HG03521 (cell line): Measurements from ENCODE around the gene ULK3.
A peak's percentile ranks its signal among the peaks of the same experiment; 100 is the strongest.

ENCODE experiments used
- ATAC-seq: cut with Tn5 transposase; IDR thresholded peaks from one replicate; pipeline ENCODE4 v1.9.1; 2021; ENCODE audit warnings: mild to moderate bottlenecking, moderate library complexity; ENCODE audit not compliant: unreplicated experiment

Gene ULK3

GRCh38 chr15:74824976-74825375 lies 18.0 kb downstream of the ULK3 start:
- ATAC-seq = no peak

GRCh38 chr15:74823324-74823723 lies 19.6 kb downstream of the ULK3 start:
- ATAC-seq = no peak

- no peak for ATAC-seq
Observed at GRCh38 chr15:74822233-74822632, 20.7 kb downstream of the ULK3 start.

- ATAC-seq = no peak
Observed at GRCh38 chr15:74821790-74822158, 21.2 kb downstream of the ULK3 start.

GRCh38 chr15:74821091-74821789 lies 21.7 kb downstream of the ULK3 start:
- peak; percentile 68 for ATAC-seq

- no peak for ATAC-seq
Observed at GRCh38 chr15:74820056-74820455, 22.9 kb downstream of the ULK3 start.

- ATAC-seq = no peak
Observed at GRCh38 chr15:74817370-74817737, 25.6 kb downstream of the ULK3 start.

GRCh38 chr15:74816624-74817369 lies 26.2 kb downstream of the ULK3 start:
- no peak for ATAC-seq

GRCh38 chr15:74815961-74816360 lies 27.0 kb downstream of the ULK3 start:
- ATAC-seq = no peak

- no peak for ATAC-seq
Observed at GRCh38 chr15:74815121-74815934, 27.6 kb downstream of the ULK3 start.

- no peak for ATAC-seq
Observed at GRCh38 chr15:74812533-74812932, 30.4 kb downstream of the ULK3 start, which contains the start of gene LMAN1L. Gene LMAN1L (plus strand): TSS chr15:74812835. CDS start chr15:74812855, 20 bp downstream.

- ATAC-seq = no peak
Observed at GRCh38 chr15:74809956-74810355, 33.0 kb downstream of the ULK3 start.

- ATAC-seq = no peak
Observed at GRCh38 chr15:74809242-74809641, 33.7 kb downstream of the ULK3 start.

- no peak for ATAC-seq
Observed at GRCh38 chr15:74808840-74809229, 34.1 kb downstream of the ULK3 start.

- no peak for ATAC-seq
Observed at GRCh38 chr15:74808078-74808839, 34.7 kb downstream of the ULK3 start.

GRCh38 chr15:74807282-74807681 lies 35.7 kb downstream of the ULK3 start:
- ATAC-seq = no peak

- no peak for ATAC-seq
Observed at GRCh38 chr15:74804935-74805334, 38.0 kb downstream of the ULK3 start.

GRCh38 chr15:74802862-74803447 lies 40.0 kb downstream of the ULK3 start:
- ATAC-seq = no peak

GRCh38 chr15:74802290-74802689 lies 40.7 kb downstream of the ULK3 start:
- no peak for ATAC-seq

GRCh38 chr15:74801311-74801997 lies 41.5 kb downstream of the ULK3 start:
- no peak for ATAC-seq
